ENCODE data around the gene UHRF2.

DNA sequence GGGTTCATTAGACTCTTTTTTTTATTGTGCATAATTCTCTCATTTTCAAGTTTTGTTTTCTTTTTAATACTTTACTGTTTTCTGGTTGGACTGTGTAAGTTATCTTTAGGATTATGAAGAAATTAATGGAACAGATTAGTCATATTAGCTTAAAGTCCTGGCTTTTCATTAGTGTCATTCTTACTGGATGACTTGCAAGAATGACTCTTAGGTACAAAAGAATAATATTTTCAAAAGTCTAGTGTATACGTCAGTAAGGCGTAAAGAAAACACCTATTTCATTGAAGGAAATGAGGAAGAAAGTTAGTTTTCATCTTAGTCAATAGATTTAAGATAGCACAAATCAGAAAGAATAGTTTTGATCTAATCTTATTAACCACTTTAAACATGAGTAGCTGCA, 20.4 kb downstream of the UHRF2 start:
- TF ChIP-seq CTCF (IDR thresholded peaks at IDR 0.05) (no peak), POLR2A (IDR thresholded peaks at IDR 0.05) (no peak)
